ENCODE data around the gene TIMD4.
A peak's percentile ranks its signal among the peaks of the same experiment; 100 is the strongest.
"Not testable (repeated sequence)": the region's sequence is repeated elsewhere in the genome, so short reads cannot be mapped to it uniquely, and the experiment has no call there.

Gene TIMD4

GRCh38 chr5:156963125-156963524 is at the start of gene TIMD4:
TIMD4 (minus strand) TSS chr5:156963226; CDS start chr5:156963198, 28 bp downstream.
- DNase-seq, result no peak

GRCh38 chr5:157006262-157006661 is 43.2 kb upstream of the TIMD4 start:
- no peak for DNase-seq

- no peak for DNase-seq
Observed at GRCh38 chr5:157004893-157005551, 42.0 kb upstream of the TIMD4 start.

GRCh38 chr5:156991714-156992113 is 28.7 kb upstream of the TIMD4 start:
- DNase-seq, result no peak

- no peak for DNase-seq
Observed at GRCh38 chr5:156984064-156984463, 21.0 kb upstream of the TIMD4 start.

- no peak for DNase-seq
Observed at GRCh38 chr5:156981481-156981880, 18.5 kb upstream of the TIMD4 start.

GRCh38 chr5:156974328-156974727 is 11.3 kb upstream of the TIMD4 start:
- DNase-seq, result no peak

- peak; percentile 6 for DNase-seq
Observed at GRCh38 chr5:156971848-156972525, 9.0 kb upstream of the TIMD4 start.

- DNase-seq, result no peak
Observed at GRCh38 chr5:156971415-156971814, 8.4 kb upstream of the TIMD4 start.

GRCh38 chr5:156967386-156967785 is 4.4 kb upstream of the TIMD4 start:
- not testable (repeated sequence) for DNase-seq

- DNase-seq, result no peak
Observed at GRCh38 chr5:156956321-156956720, 6.7 kb downstream of the TIMD4 start.

GRCh38 chr5:156951359-156951758 is 11.7 kb downstream of the TIMD4 start:
- no peak for DNase-seq

- DNase-seq, result no peak
Observed at GRCh38 chr5:156950716-156951115, 12.3 kb downstream of the TIMD4 start.

- no peak for DNase-seq
Observed at GRCh38 chr5:156949424-156949823, 13.6 kb downstream of the TIMD4 start.

GRCh38 chr5:156947925-156948324 is 15.1 kb downstream of the TIMD4 start:
- DNase-seq, result no peak

- no peak for DNase-seq
Observed at GRCh38 chr5:156942064-156942463, 21.0 kb downstream of the TIMD4 start.

GRCh38 chr5:156940462-156940861 is 22.6 kb downstream of the TIMD4 start:
- not testable (repeated sequence) for DNase-seq

- DNase-seq, result no peak
Observed at GRCh38 chr5:156936972-156937371, 26.1 kb downstream of the TIMD4 start.

- DNase-seq, result no peak
Observed at GRCh38 chr5:156934450-156935211, 28.4 kb downstream of the TIMD4 start.

- DNase-seq, result no peak
Observed at GRCh38 chr5:156929366-156929948, 33.6 kb downstream of the TIMD4 start.

GRCh38 chr5:156927545-156927944 is 35.5 kb downstream of the TIMD4 start:
- no peak for DNase-seq

- DNase-seq, result not testable (repeated sequence)
Observed at GRCh38 chr5:156925767-156926166, 37.3 kb downstream of the TIMD4 start.

GRCh38 chr5:156922207-156922792 is 40.7 kb downstream of the TIMD4 start:
- DNase-seq, result no peak

Data from NCI-H2029 (cell line).